GM12865 (cell line): ENCODE measurements around the gene GPAT3.

ENCODE experiments used
- DNase-seq: peaks from one replicate; pipeline ENCODE4 v3.0.0; 2010; ENCODE audit warnings: low read depth
- H3K4me3 ChIP-seq: 2 replicates; pipeline ENCODE4 v1.5.1; 2011; ENCODE audit warnings: mild to moderate bottlenecking, low read depth, low read length, control low read depth
- CTCF ChIP-seq: IDR thresholded peaks from 2 replicates; pipeline ENCODE4 v1.5.1; 2011; ENCODE audit warnings: low read length, control low read depth, low read depth, inconsistent platforms; ENCODE audit not compliant: insufficient read depth; ENCODE audit errors: missing control alignments

Gene GPAT3

GRCh38 chr4:83552924-83553323, 17.0 kb downstream of the GPAT3 start:
- H3K4me3 ChIP-seq = no peak overlapping the region
- TF ChIP-seq CTCF = no peak
- peak; percentile 37 for DNase-seq

- H3K4me3 ChIP-seq = no peak overlapping the region
- no peak for DNase-seq
- TF ChIP-seq CTCF = no peak
Measured at GRCh38 chr4:83556006-83556707, 20.2 kb downstream of the GPAT3 start.

GRCh38 chr4:83556816-83557215, 20.9 kb downstream of the GPAT3 start:
- no peak for TF ChIP-seq CTCF
- no peak for DNase-seq

GRCh38 chr4:83558059-83558653, 22.2 kb downstream of the GPAT3 start:
- DNase-seq = no peak
- no peak for TF ChIP-seq CTCF
- no peak overlapping the region for H3K4me3 ChIP-seq

More at GRCh38 chr4:83556816-83557215, 20.9 kb downstream of the GPAT3 start:
- no peak overlapping the region for H3K4me3 ChIP-seq

GRCh38 chr4:83558680-83559079, 22.8 kb downstream of the GPAT3 start:
- TF ChIP-seq CTCF = no peak
- DNase-seq = no peak
- H3K4me3 ChIP-seq = no peak overlapping the region

GRCh38 chr4:83560523-83560922, 24.6 kb downstream of the GPAT3 start:
- no peak for DNase-seq
- TF ChIP-seq CTCF = no peak
- H3K4me3 ChIP-seq = no peak overlapping the region
